Measurements from ENCODE around the gene IFT52.

Gene IFT52

GRCh38 chr20:43690943-43691598 is 100.3 kb downstream of the IFT52 start:
- no peak for DNase-seq (ENCODE audit: low read depth)

- peak; percentile 58 for DNase-seq (ENCODE audit: low read depth)
Measured at GRCh38 chr20:43691928-43692524, 101.3 kb downstream of the IFT52 start.

GRCh38 chr20:43694763-43695162 is 104.0 kb downstream of the IFT52 start:
- DNase-seq (ENCODE audit: low read depth), result no peak

- no peak for DNase-seq (ENCODE audit: low read depth)
Measured at GRCh38 chr20:43695571-43695970, 104.8 kb downstream of the IFT52 start.
